Vagina (tissue), 2 donors: ENCODE results near the gene CCDC85B. TPM values are rescaled to one million over a fixed set of nuclear protein-coding genes. Genes with fewer than 3 reads are reported as not detected.

ENCODE experiments used
- DNase-seq, 2 donors: peaks; one replicate each; pipeline ENCODE4 v3.0.0-alpha.2; 2017; ENCODE audit errors: extremely low spot score in 2 of 2
- H3K27ac ChIP-seq: fragments of 200-600 bp; sonication (generic); one replicate; pipeline ENCODE4 v1.5.1; 2019
- H3K27me3 ChIP-seq: fragments of 200-600 bp; sonication (generic); one replicate; pipeline ENCODE4 v1.5.1; 2019
- H3K36me3 ChIP-seq, 2 donors: fragments of 200-600 bp; sonication (generic); one replicate each; pipeline ENCODE4 v1.5.1; 2017 to 2019
- H3K4me1 ChIP-seq: fragments of 200-600 bp; sonication (generic); one replicate; pipeline ENCODE4 v1.5.1; 2019
- H3K4me3 ChIP-seq, 2 donors: fragments of 200-600 bp; sonication (generic); 1 replicate in 1 of 2; 2 replicates in 1 of 2; pipeline ENCODE4 v1.5.1; 2016 to 2019
- H3K9me3 ChIP-seq: fragments of 200-600 bp; sonication (generic); one replicate; pipeline ENCODE4 v1.5.1; 2019
- CTCF ChIP-seq, 3 experiments: fragments of 450-650 bp in 2 of 3; fragments of 200-600 bp in 1 of 3; sonication (generic) in 1 of 3; IDR thresholded peaks; one replicate each; pipeline ENCODE4 v1.5.1; 2017 to 2019; ENCODE audit warnings: antibody characterized with exemption in 3 of 3, mild to moderate bottlenecking in 2 of 3, moderate library complexity in 2 of 3
- POLR2A ChIP-seq, 2 donors: fragments of 450-650 bp; IDR thresholded peaks; one replicate each; pipeline ENCODE4 v1.6.1; 2017; ENCODE audit warnings: antibody characterized with exemption in 2 of 2, mild to moderate bottlenecking in 2 of 2, moderate library complexity in 2 of 2
- POLR2AphosphoS5 ChIP-seq, 2 donors: sonication (generic); formaldehyde crosslinking; IDR thresholded peaks; one replicate each; pipeline ENCODE4 v1.9.0; 2017; ENCODE audit warnings: antibody characterized with exemption in 2 of 2, mild to moderate bottlenecking in 2 of 2, low read depth in 1 of 2; ENCODE audit not compliant: insufficient read depth in 1 of 2
- intact Hi-C: fragments of 100-400 bp; cut with DNase I; formaldehyde crosslinking; loops from one replicate; pipeline ENCODE4 v1.15.1; 2023
- total RNA-seq: library from RNA; depleted of rRNA; stranded (reverse); fragments of >200 nt; gene quantifications from one replicate; pipeline ENCODE4 v1.2.3, GENCODE V29; 2016

Gene CCDC85B
- total RNA-seq, 1 donor from 2014 or later = 76.4 TPM

GRCh38 chr11:65882120-65883057 lies 8.1 kb upstream of the CCDC85B start:
- H3K36me3 ChIP-seq = peaks cover 0 to 37% of the 10 kb centered on the region in 2 donors
- H3K27ac ChIP-seq = no peak overlapping the region
- no peak for DNase-seq
- H3K9me3 ChIP-seq = no peaks in the 10 kb centered on the region
- no peak overlapping the region for H3K4me3 ChIP-seq
- intact Hi-C loops = loop anchor here (5.0 kb wide), 1 partner anchor 35 kb away; the partner anchor contains the start of genes C11orf68 and DRAP1
- TF ChIP-seq POLR2AphosphoS5 (IDR thresholded peaks at IDR 0.05; ENCODE audit: insufficient read depth in 1 of 2, low read depth in 1 of 2) (no peak), CTCF (IDR thresholded peaks at IDR 0.05) (no peak), POLR2A (IDR thresholded peaks at IDR 0.05) (no peak)
- H3K27me3 ChIP-seq = no peaks in the 10 kb centered on the region
- peaks cover 23% of the 10 kb centered on the region for H3K4me1 ChIP-seq

- TF ChIP-seq POLR2AphosphoS5 (IDR thresholded peaks at IDR 0.05; ENCODE audit: insufficient read depth in 1 of 2, low read depth in 1 of 2) (no peak), CTCF (IDR thresholded peaks at IDR 0.05) (no peak), POLR2A (IDR thresholded peaks at IDR 0.05) (no peak)
Observed at GRCh38 chr11:65883058-65883761, 7.3 kb upstream of the CCDC85B start.

GRCh38 chr11:65883786-65884715 lies 6.4 kb upstream of the CCDC85B start:
- intact Hi-C loops = loop anchor here (5.0 kb wide), 1 partner anchor 33 kb away; the partner anchor contains the start of genes C11orf68 and DRAP1
- DNase-seq = no peak
- Histone ChIP-seq H3K4me1 (peaks cover 34% of the 10 kb centered on the region), H3K27me3 (no peaks in the 10 kb centered on the region), H3K36me3 (peaks cover 0 to 37% of the 10 kb centered on the region in 2 donors), H3K4me3 (no peak overlapping the region), H3K9me3 (no peaks in the 10 kb centered on the region), H3K27ac (peak overlapping the region; percentile 33)
- TF ChIP-seq POLR2AphosphoS5 (IDR thresholded peaks at IDR 0.05; ENCODE audit: insufficient read depth in 1 of 2, low read depth in 1 of 2) (no peak), POLR2A (IDR thresholded peaks at IDR 0.05) (no peak), CTCF (IDR thresholded peaks at IDR 0.05) (no peak)

More at GRCh38 chr11:65883058-65883761, 7.3 kb upstream of the CCDC85B start:
- H3K27ac ChIP-seq = no peak overlapping the region
- H3K4me3 ChIP-seq = no peak overlapping the region
- H3K36me3 ChIP-seq = peaks cover 0 to 37% of the 10 kb centered on the region in 2 donors
- no peaks in the 10 kb centered on the region for H3K27me3 ChIP-seq
- H3K4me1 ChIP-seq = peaks cover 30% of the 10 kb centered on the region
- intact Hi-C loops = loop anchor here (5.0 kb wide), 1 partner anchor 34 kb away; the partner anchor contains the start of genes C11orf68 and DRAP1
- DNase-seq = no peak
- no peaks in the 10 kb centered on the region for H3K9me3 ChIP-seq

- Histone ChIP-seq H3K4me1 (peaks cover 41% of the 10 kb centered on the region), H3K27me3 (no peaks in the 10 kb centered on the region), H3K27ac (peak overlapping the region; percentile 33), H3K36me3 (peaks cover 0 to 37% of the 10 kb centered on the region in 2 donors), H3K4me3 (no peak overlapping the region), H3K9me3 (no peaks in the 10 kb centered on the region)
- TF ChIP-seq POLR2AphosphoS5 (IDR thresholded peaks at IDR 0.05; ENCODE audit: insufficient read depth in 1 of 2, low read depth in 1 of 2) = peak; percentile 50 to 75
- no peak for TF ChIP-seq POLR2A (IDR thresholded peaks at IDR 0.05)
- peak; percentile 95 to 99 (median 95) for TF ChIP-seq CTCF (IDR thresholded peaks at IDR 0.05)
- intact Hi-C loops = loop anchor here (5.0 kb wide), 3 partner anchors 33 to 118 kb away; partner anchors contain the start of genes BANF1, C11orf68, DRAP1 and EIF1AD
- no peak for DNase-seq
Observed at GRCh38 chr11:65884716-65885092, 5.8 kb upstream of the CCDC85B start.
